ENCODE results near the gene C1R.
A peak's percentile ranks its signal among the peaks of the same experiment; 100 is the strongest.
"Not testable (repeated sequence)": the region's sequence is repeated elsewhere in the genome, so short reads cannot be mapped to it uniquely, and the experiment has no call there.

Gene C1R

DNA sequence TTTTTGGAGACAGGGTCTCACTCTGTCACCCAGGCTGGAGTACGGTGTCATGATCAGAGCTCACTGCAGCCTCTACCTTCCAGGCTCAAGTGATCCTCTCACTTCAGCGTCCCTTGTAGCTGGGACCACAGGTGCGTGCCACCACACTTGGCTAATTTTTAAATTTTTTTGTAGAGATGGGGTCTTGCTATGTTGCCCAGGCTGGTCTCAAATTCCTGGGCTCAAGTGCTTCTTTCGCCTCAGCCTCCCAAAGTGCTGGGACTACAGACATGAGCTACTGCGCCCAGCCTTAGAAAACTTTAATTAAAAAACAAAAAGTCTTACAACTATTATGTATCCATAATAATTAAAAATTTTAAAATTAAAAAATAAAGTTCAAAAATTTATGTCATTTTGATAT lies 14.9 kb upstream of the C1R start:
- H3K4me2 ChIP-seq (ENCODE audit: low read length) = peak overlapping the region; percentile 87
- H3K9me3 ChIP-seq (replicated peaks; ENCODE audit: low read length); H3K36me3 ChIP-seq (ENCODE audit: insufficient read depth, low read length); H3K9ac ChIP-seq (ENCODE audit: low read depth, low read length); H3K4me3 ChIP-seq (ENCODE audit: low read length); H3K27me3 ChIP-seq (ENCODE audit: control insufficient read depth, insufficient read depth, low read length): not testable (repeated sequence)
- H3K4me1 ChIP-seq (ENCODE audit: control insufficient read depth, insufficient read depth, low read length) = peaks cover 13% of the 10 kb centered on the region

DNA sequence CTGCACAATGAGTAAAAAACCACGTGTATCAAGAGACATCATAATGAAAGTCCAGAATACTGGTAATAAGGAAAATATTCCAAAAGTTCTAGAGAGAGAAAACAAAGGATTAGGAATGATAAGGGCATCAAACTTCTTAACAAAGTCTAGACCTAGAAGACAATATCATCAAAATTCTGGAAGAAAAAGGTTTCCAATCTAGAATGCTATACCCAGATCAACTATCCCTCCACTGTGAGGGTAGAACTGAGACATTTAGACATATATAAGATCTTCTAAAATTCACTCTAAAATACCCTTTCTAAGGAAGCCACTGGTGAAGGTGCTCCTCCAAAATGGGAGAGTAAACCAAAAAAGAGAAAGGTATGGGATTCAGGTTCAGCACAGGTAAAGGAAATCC lies 13.8 kb upstream of the C1R start:
- no peak overlapping the region for H3K4me3 ChIP-seq (ENCODE audit: low read length)
- no peak overlapping the region for H3K9ac ChIP-seq (ENCODE audit: low read depth, low read length)
- H3K27me3 ChIP-seq (ENCODE audit: control insufficient read depth, insufficient read depth, low read length) = no peaks in the 10 kb centered on the region
- H3K9me3 ChIP-seq (replicated peaks; ENCODE audit: low read length) = no peaks in the 10 kb centered on the region
- peaks cover 19% of the 10 kb centered on the region for H3K4me1 ChIP-seq (ENCODE audit: control insufficient read depth, insufficient read depth, low read length)
- no peak overlapping the region for H3K4me2 ChIP-seq (ENCODE audit: low read length)
- H3K36me3 ChIP-seq (ENCODE audit: insufficient read depth, low read length) = no peaks in the 10 kb centered on the region

DNA sequence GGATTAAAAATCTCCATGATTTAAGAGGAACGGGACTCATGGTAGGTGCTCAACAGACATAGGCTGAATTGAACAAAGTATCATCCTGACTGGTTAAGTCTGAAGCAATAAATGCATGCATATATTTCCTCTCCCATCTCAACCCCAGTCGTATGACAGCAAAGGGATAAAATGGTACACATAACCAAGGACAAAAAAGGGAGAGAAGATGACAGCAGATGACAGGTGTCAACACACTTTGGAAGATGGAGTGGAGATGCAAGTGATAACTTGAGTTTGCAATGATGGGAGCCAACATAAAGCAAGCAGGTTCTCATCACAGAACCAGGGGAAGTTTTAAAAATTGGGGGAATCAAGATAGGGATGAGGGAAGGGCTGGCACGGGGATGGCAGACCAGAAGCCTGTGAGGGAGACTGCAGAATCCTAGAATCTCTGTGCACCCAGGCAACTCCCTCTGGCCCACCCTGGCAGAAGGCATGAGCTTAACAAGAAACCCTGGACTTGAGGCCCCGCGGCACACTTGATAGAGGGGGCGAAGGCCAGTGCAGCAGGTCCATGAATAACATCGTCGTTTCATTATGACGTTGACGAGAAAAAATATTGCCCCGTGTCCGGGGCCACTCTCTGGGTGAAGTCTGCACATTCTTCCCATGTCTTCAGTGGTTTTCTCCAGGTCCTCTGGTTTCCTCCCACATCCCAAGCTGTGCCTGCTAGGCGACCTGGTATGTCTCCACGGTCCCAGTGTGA lies 11.8 kb upstream of the C1R start:
- Histone ChIP-seq H3K9me3 (replicated peaks; ENCODE audit: low read length) (no peaks in the 10 kb centered on the region), H3K9ac (ENCODE audit: low read depth, low read length) (no peak overlapping the region), H3K27me3 (ENCODE audit: control insufficient read depth, insufficient read depth, low read length) (no peaks in the 10 kb centered on the region), H3K4me3 (ENCODE audit: low read length) (no peak overlapping the region), H3K4me1 (ENCODE audit: control insufficient read depth, insufficient read depth, low read length) (peaks cover 14% of the 10 kb centered on the region), H3K4me2 (ENCODE audit: low read length) (no peak overlapping the region), H3K36me3 (ENCODE audit: insufficient read depth, low read length) (peaks cover 7% of the 10 kb centered on the region)

DNA sequence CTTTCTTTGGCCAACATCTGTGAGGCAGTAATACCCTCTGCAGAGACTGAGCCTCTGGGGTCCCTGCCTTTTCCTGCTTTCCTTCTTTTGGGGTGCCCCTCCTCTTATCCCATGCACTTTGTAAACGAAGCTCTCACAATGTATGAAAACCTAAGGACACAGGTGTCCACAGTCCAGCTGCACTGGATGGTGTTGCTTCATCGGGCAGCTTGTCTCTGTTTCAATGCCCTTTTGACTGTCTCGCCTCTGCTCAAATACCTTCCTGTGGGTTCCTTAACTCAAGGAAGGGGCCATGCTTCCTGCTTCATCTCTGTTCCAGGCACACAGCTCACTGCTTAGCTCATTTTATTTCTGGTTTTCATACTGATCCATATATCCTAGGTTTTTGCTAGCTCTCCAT lies 10.3 kb upstream of the C1R start:
- Histone ChIP-seq H3K9me3 (replicated peaks; ENCODE audit: low read length) (no peaks in the 10 kb centered on the region), H3K36me3 (ENCODE audit: insufficient read depth, low read length) (peaks cover 7% of the 10 kb centered on the region), H3K4me1 (ENCODE audit: control insufficient read depth, insufficient read depth, low read length) (peaks cover 8% of the 10 kb centered on the region), H3K27me3 (ENCODE audit: control insufficient read depth, insufficient read depth, low read length) (no peaks in the 10 kb centered on the region), H3K4me2 (ENCODE audit: low read length) (no peak overlapping the region), H3K9ac (ENCODE audit: low read depth, low read length) (no peak overlapping the region), H3K4me3 (ENCODE audit: low read length) (no peak overlapping the region)

DNA sequence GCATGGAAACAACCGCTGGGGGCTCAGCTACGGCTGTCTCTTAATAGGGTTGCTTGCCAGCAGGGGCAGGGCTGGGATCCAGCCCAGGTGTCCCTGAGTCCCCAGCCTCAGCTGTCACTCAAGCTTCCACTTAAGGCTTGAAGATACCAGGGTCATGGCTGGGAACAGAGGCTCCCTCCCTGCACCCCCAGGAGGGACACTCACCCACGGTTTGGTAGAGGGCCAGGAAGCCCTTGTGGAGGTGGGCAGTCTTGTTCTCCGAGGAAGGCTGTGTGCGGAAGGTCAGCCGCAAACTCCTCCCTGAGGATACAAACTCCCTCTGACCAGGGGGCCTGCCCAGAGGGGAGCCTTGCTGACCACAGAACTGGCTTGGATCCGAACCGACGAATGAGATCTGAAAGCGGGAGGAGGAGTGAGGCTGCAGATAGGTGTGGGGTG lies 9.5 kb upstream of the C1R start:
- Histone ChIP-seq H3K4me3 (ENCODE audit: low read length) (no peak overlapping the region), H3K9ac (ENCODE audit: low read depth, low read length) (no peak overlapping the region), H3K27me3 (ENCODE audit: control insufficient read depth, insufficient read depth, low read length) (peaks cover 4% of the 10 kb centered on the region), H3K9me3 (replicated peaks; ENCODE audit: low read length) (no peaks in the 10 kb centered on the region), H3K4me2 (ENCODE audit: low read length) (no peak overlapping the region), H3K36me3 (ENCODE audit: insufficient read depth, low read length) (peaks cover 7% of the 10 kb centered on the region), H3K4me1 (ENCODE audit: control insufficient read depth, insufficient read depth, low read length) (peaks cover 9% of the 10 kb centered on the region)

DNA sequence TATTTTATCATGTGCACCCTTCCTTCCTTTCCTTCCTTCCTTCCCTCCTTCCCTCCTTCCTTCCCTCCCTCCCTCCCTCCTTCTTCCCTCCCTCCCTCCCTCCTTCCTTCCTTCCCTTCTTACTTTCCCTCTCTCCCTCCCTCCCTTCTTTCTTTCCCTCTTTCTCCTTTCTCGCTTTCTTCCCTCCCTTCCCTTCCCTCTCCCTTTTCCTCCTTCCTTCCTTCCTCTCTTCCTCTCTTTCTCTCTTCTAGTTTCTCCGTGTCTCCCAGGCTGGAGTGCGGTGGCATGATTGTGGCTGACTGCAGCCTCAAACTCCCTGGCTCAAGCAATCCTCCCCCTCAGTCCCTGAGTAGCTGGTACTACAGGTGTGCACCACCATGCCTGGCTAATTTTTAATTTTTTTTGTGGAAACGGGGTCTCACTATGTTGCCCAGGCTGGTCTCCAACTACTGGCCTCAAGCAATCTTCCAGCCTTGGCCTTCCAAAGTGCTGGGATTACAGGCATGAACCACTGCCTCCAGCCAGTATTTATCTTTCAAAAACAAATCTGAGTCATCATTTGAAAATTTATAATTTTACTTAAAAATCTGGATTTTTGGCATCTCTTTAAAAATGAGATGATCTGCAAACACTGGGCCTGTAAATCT lies 8.9 kb upstream of the C1R start:
- H3K9me3 ChIP-seq (replicated peaks; ENCODE audit: low read length) = no peaks in the 10 kb centered on the region
- H3K4me3 ChIP-seq (ENCODE audit: low read length) = no peak overlapping the region
- H3K36me3 ChIP-seq (ENCODE audit: insufficient read depth, low read length) = peaks cover 7% of the 10 kb centered on the region
- peaks cover 9% of the 10 kb centered on the region for H3K4me1 ChIP-seq (ENCODE audit: control insufficient read depth, insufficient read depth, low read length)
- peaks cover 6% of the 10 kb centered on the region for H3K27me3 ChIP-seq (ENCODE audit: control insufficient read depth, insufficient read depth, low read length)
- no peak overlapping the region for H3K4me2 ChIP-seq (ENCODE audit: low read length)
- H3K9ac ChIP-seq (ENCODE audit: low read depth, low read length) = no peak overlapping the region

DNA sequence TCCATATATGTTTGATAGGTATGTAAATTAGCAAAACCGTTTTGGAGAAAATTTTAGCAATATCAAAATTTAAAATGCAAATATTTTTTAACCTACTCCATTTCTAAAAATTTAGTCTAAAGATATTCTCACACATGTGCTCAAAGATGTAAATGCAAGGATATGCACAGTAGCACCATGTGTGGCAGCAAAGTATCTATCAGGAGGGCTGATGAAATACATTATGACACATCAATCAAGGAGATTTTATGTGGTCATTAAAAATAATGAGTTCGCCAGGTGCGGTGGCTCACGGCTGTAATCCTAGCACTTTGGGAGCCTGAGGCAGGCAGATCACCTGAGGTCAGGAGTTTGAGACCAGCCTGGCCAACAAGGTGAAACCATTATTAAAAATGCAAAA lies 8.0 kb upstream of the C1R start:
- Histone ChIP-seq H3K36me3 (ENCODE audit: insufficient read depth, low read length) (peaks cover 7% of the 10 kb centered on the region), H3K4me2 (ENCODE audit: low read length) (no peak overlapping the region), H3K27me3 (ENCODE audit: control insufficient read depth, insufficient read depth, low read length) (peaks cover 6% of the 10 kb centered on the region), H3K4me3 (ENCODE audit: low read length) (no peak overlapping the region), H3K9ac (ENCODE audit: low read depth, low read length) (no peak overlapping the region), H3K9me3 (replicated peaks; ENCODE audit: low read length) (no peaks in the 10 kb centered on the region), H3K4me1 (ENCODE audit: control insufficient read depth, insufficient read depth, low read length) (peaks cover 9% of the 10 kb centered on the region)

DNA sequence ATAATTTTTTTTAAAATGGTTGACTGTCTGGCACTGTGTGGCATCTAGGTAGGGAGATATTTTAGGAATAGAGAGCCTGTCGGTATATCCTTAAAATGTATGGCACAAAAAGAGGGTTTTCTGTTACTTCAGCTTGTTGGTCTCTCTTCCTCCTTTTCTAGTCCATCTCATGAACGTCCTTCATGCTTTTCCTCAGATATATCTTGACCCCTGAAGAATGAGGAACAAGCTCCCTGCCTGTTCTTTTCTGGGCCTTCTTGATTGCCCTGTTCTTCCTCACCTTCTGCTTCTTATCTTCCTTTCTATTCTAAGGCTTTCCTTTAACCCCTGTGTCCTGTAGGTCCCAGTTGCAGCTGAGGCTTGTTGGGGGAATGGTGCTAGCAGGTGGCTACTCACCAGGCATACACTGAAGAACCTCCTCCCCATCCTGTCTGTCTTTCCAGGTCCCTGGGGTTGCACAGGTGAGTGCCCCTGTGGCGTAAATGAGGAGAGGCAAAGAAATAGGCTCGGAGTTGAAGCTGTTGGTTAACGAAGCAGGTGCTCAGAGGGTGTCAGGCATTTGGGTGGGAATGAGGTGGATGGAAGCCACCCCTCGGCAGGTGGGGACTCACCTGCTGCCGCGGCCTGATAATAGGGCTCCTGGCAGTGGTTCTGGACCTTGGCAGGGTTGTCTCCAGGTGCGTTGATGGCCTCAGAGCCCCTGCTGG lies 7.2 kb upstream of the C1R start:
- Histone ChIP-seq H3K36me3 (ENCODE audit: insufficient read depth, low read length) (peaks cover 7% of the 10 kb centered on the region), H3K9ac (ENCODE audit: low read depth, low read length) (no peak overlapping the region), H3K4me1 (ENCODE audit: control insufficient read depth, insufficient read depth, low read length) (peaks cover 9% of the 10 kb centered on the region), H3K9me3 (replicated peaks; ENCODE audit: low read length) (no peaks in the 10 kb centered on the region), H3K4me2 (ENCODE audit: low read length) (no peak overlapping the region), H3K4me3 (ENCODE audit: low read length) (no peak overlapping the region), H3K27me3 (ENCODE audit: control insufficient read depth, insufficient read depth, low read length) (peaks cover 6% of the 10 kb centered on the region)

DNA sequence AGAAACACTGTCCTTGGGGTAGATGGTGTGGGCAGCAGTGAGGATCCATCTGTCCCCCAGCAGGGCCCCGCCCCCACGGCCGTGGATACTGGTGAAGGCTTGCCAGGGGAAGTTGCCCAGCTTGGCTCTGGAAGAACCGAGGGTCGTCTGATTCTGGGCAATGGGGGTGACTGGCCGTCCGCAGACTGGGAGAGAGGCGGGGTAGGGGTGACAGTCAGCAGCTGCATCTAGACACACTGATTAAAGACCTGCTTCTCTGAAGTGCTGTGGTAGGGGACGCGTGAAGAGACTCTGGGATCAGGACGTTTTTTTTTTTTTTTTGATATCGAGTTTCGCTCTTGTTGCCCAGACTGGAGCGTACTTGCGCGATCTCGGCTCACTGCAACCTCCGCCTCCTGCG lies 4.7 kb upstream of the C1R start:
- H3K27me3 ChIP-seq (ENCODE audit: control insufficient read depth, insufficient read depth, low read length) = peaks cover 6% of the 10 kb centered on the region
- H3K9me3 ChIP-seq (replicated peaks; ENCODE audit: low read length) = no peaks in the 10 kb centered on the region
- H3K9ac ChIP-seq (ENCODE audit: low read depth, low read length) = no peak overlapping the region
- peaks cover 12% of the 10 kb centered on the region for H3K4me1 ChIP-seq (ENCODE audit: control insufficient read depth, insufficient read depth, low read length)
- H3K4me3 ChIP-seq (ENCODE audit: low read length) = no peak overlapping the region
- H3K4me2 ChIP-seq (ENCODE audit: low read length) = peak overlapping the region; percentile 63
- peaks cover 7% of the 10 kb centered on the region for H3K36me3 ChIP-seq (ENCODE audit: insufficient read depth, low read length)

DNA sequence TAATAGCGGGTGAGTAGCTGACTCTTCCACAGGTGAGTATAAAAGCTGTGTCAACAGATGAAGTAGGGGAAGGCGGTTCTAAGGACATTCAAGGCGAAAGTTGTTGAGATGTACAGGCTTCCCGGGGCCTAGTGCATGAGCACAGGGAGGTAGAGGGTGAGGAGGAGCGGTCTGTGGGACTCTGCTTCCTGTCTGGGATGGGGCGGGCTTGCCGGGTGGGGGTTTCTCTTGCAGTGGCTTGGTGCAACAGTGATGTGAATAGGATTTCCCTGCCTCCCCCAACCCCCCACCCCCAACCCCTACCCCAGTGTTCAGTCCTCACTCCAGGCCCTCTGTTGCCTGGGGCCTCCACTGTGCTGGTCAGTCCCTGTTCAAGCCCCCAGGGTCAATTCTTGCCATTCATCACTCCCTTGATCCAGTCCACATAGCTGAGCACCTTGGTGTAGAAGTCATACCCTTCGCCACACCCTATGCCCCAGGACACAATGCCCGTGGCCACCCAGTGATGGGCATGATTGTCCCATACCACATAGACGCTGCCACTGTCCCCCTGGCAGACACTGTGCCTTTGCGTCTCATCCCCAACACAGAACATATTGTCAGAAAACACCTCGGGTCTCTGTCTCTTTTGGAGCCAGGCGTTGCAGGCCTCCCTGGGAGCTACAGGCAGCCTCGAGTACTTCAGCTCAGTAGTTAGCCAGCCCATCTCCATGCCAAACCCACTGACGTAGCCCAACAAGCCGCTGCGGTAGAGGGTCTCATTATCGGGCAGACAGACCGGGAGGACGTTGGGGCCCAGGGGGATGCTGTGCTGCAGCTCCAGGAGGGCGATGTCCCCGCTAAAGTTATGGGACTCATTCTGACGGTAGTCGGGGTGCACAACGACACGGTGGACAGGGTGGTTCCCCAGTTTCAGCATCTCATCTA lies 4.0 kb upstream of the C1R start:
- Histone ChIP-seq H3K9me3 (replicated peaks; ENCODE audit: low read length) (no peaks in the 10 kb centered on the region), H3K4me1 (ENCODE audit: control insufficient read depth, insufficient read depth, low read length) (peaks cover 13% of the 10 kb centered on the region), H3K9ac (ENCODE audit: low read depth, low read length) (no peak overlapping the region), H3K36me3 (ENCODE audit: insufficient read depth, low read length) (peaks cover 7% of the 10 kb centered on the region), H3K27me3 (ENCODE audit: control insufficient read depth, insufficient read depth, low read length) (peaks cover 6% of the 10 kb centered on the region), H3K4me2 (ENCODE audit: low read length) (no peak overlapping the region), H3K4me3 (ENCODE audit: low read length) (no peak overlapping the region)

DNA sequence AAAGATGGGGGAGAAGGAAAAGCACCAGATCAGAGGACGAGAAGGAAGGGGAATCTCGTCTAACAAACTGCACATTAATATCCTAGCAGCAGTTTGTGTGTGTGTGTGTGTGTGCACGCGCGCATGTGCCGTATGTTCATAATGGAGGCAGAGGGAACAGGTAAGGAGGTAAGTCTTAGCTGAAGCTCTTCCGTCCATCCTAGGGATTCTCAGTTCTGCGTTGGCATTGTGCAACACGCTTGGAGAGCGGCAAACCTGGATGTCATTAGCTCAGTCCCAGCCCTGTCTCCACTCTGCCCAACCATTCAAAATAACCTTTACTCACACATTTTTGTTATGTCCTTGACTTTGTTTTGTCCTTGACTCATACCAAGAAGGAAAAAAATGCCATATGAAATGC lies 1.6 kb upstream of the C1R start:
- Histone ChIP-seq H3K9ac (ENCODE audit: low read depth, low read length) (no peak overlapping the region), H3K27me3 (ENCODE audit: control insufficient read depth, insufficient read depth, low read length) (peaks cover 6% of the 10 kb centered on the region), H3K36me3 (ENCODE audit: insufficient read depth, low read length) (no peaks in the 10 kb centered on the region), H3K4me1 (ENCODE audit: control insufficient read depth, insufficient read depth, low read length) (peaks cover 25% of the 10 kb centered on the region), H3K4me3 (ENCODE audit: low read length) (no peak overlapping the region), H3K9me3 (replicated peaks; ENCODE audit: low read length) (no peaks in the 10 kb centered on the region), H3K4me2 (ENCODE audit: low read length) (no peak overlapping the region)

All from skeletal muscle satellite cell (primary cell).